Duodenal mucosa (tissue), 2 donors: ENCODE measurements around the gene ZNF106.

Experiments
- H3K27ac ChIP-seq: one replicate; pipeline ENCODE4 v1.7.0; 2013; ENCODE audit warnings: low read depth, low read length
- H3K27me3 ChIP-seq, 2 donors: one replicate each; pipeline ENCODE4 v1.7.0; 2013; ENCODE audit warnings: low read length in 2 of 2, control low read depth in 1 of 2; ENCODE audit not compliant: insufficient read depth in 2 of 2, control insufficient read depth in 1 of 2
- H3K36me3 ChIP-seq, 2 donors: one replicate each; pipeline ENCODE4 v1.7.0; 2013; ENCODE audit warnings: low read length in 2 of 2, control low read depth in 1 of 2; ENCODE audit not compliant: insufficient read depth in 2 of 2, control insufficient read depth in 1 of 2
- H3K4me1 ChIP-seq, 2 donors: one replicate each; pipeline ENCODE4 v1.7.0; 2013; ENCODE audit warnings: low read length in 2 of 2, control low read depth in 1 of 2; ENCODE audit not compliant: insufficient read depth in 2 of 2, control insufficient read depth in 1 of 2
- H3K4me3 ChIP-seq, 2 donors: one replicate each; pipeline ENCODE4 v1.7.0; 2013; ENCODE audit warnings: low read length in 2 of 2, low read depth in 1 of 2
- H3K9ac ChIP-seq, 2 donors: one replicate each; pipeline ENCODE4 v1.7.0; 2013; ENCODE audit warnings: low read length in 2 of 2, low read depth in 1 of 2
- H3K9me3 ChIP-seq, 2 donors: one replicate each; pipeline ENCODE4 v1.7.0; 2013; ENCODE audit warnings: low read length in 2 of 2, control low read depth in 1 of 2; ENCODE audit not compliant: control insufficient read depth in 1 of 2

Gene ZNF106

DNA sequence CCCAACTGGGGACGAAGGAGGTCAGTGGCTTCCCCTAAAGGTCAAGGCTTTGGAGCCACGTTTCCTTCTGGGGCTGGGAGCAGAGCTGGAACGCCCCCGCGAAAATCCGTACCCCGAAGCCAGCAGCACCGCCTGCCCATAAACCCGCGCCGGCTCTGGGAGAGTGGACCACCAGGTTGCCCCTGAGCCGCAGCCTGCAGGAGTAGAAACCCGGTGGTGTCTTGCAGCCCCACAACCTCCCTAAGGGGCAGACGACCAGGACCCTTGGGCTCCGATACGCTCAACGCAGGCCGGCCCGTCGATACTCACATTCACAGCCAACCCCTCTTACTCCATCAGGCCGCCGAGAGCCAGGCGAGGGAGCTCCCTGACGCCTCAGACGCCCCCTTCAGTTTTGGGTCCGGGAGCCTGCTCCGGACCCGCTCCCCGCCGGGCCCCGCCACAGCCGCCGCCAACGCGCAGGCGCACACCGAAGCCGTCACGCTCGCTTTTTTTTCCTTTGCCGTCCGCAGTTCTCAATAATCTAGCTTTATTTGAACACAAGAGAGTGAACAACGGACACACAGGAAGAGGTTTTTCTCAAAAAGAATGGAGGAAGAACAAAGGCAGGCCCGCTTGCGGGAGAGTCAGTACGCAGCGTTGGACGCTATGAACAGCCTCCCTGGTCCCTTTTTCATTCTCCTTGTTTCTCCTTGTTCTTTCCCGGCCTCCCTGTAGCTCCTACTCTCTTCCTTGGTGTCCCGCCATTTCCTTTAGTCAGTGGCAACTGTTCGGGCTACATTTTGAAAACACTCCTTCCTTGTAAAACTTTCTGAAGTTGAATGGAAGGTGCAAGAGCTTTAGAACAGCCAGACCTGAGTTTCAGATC is at the start of gene ZNF106:
Gene ZNF106 (minus strand): TSS at position 471 of the 868 bp plus-strand sequence. CDS start 18,852 bp downstream, outside the sequence.
- H3K9me3 ChIP-seq, result no peaks in the 10 kb centered on the region
- H3K36me3 ChIP-seq, result no peaks in the 10 kb centered on the region
- H3K9ac ChIP-seq, result peak within 1 kb of the TSS; percentile 93 to 97
- peak within 1 kb of the TSS; percentile 76 for H3K27ac ChIP-seq
- H3K4me3 ChIP-seq, result peak within 1 kb of the TSS; percentile 83 to 95
- H3K4me1 ChIP-seq, result peaks cover 6 to 11% of the 10 kb centered on the region in 2 donors
- no peaks in the 10 kb centered on the region for H3K27me3 ChIP-seq

DNA sequence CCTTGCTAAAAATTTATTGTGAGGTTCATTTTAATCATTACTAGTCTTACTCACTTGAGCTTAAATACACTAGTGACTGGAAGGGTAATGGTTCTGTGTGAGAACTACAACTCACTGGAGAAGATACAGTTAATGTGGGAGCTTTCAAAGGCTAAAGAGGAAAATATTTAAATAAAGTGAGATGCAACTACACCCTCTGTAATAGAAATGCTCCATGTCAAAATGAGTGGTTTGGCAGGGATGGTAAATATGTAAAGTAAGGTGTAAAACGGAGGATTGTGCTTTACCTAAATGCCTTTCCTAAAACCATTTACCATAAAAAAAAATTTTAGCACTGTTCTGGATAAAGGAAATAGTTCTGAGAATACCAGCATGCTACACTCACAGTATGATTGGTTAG is 42.3 kb upstream of the ZNF106 start:
- Histone ChIP-seq H3K27ac (no peak overlapping the region), H3K36me3 (peaks cover 17 to 52% of the 10 kb centered on the region in 2 donors)

DNA sequence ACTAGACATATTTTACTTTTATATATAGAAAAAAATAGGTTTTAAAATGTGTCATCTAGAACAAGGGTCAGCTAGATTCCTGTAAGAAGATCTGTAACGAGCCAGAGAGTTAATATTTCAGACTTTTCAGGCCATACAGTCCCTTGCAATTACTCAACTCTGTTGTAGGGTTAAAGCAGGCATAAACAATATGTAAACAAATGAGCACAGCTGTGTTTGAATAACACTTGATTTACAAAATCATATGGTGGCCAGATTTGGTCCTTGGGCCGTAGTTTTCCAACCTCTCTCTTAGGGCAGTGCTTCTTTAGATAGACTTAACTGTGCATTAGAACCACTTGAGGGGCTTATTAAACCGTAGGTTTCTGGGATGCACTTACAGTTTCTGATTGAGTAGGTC is 38.0 kb upstream of the ZNF106 start:
- Histone ChIP-seq H3K9ac (no peak overlapping the region), H3K4me3 (no peak overlapping the region), H3K4me1 (no peaks in the 10 kb centered on the region), H3K36me3 (peaks cover 13 to 54% of the 10 kb centered on the region in 2 donors), H3K27ac (no peak overlapping the region), H3K27me3 (no peaks in the 10 kb centered on the region), H3K9me3 (no peaks in the 10 kb centered on the region)

More for the DNA sequence above, 42.3 kb upstream of the ZNF106 start:
- Histone ChIP-seq H3K4me1 (no peaks in the 10 kb centered on the region), H3K9ac (no peak overlapping the region), H3K4me3 (no peak overlapping the region), H3K9me3 (no peaks in the 10 kb centered on the region), H3K27me3 (no peaks in the 10 kb centered on the region)

DNA sequence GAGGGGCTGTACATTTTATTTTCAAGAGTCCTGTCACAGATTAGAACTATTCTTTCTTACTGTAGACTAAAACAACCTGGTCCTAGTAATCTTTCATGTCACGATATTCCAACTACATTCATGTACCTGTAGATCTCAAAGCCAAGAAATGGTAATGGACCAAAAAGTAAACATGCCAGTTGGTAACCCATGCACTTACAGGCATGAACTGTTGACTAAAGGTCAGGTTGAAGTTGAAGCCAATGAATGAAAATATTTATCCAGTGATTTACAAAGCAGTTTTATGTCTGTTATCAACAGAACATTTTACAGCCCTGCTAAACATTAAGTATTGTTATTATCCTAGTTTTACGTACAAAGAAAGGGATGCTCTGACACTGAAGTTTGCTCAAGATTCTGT is 32.4 kb upstream of the ZNF106 start:
- no peak overlapping the region for H3K4me3 ChIP-seq
- H3K9ac ChIP-seq, result no peak overlapping the region
- peaks cover 5 to 21% of the 10 kb centered on the region in 2 donors for H3K36me3 ChIP-seq
- peaks cover 2 to 6% of the 10 kb centered on the region in 2 donors for H3K4me1 ChIP-seq
- H3K27me3 ChIP-seq, result no peaks in the 10 kb centered on the region
- no peak overlapping the region for H3K27ac ChIP-seq
- H3K9me3 ChIP-seq, result no peaks in the 10 kb centered on the region

DNA sequence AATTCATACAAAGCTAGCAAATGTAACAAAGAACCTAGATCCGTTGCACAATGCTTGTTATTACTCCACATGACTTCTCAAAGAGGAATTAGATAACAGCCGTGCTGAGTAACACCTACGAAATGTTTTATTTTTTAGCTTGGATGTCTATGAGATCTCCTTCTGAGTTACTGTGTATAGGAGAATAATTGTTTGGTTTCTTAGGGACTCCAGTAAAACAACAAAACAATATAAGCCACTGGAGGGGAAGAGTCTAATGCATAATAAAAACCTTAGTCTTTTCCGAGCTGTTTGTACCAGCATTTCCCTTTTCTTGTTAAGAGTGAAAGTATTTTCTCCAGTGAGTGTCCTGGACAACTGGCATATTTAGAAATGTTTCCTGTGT is 20.1 kb upstream of the ZNF106 start:
- Histone ChIP-seq H3K27me3 (no peaks in the 10 kb centered on the region), H3K9me3 (no peaks in the 10 kb centered on the region), H3K36me3 (peaks cover 15 to 17% of the 10 kb centered on the region in 2 donors), H3K27ac (no peak overlapping the region), H3K4me3 (no peak overlapping the region), H3K4me1 (no peaks in the 10 kb centered on the region), H3K9ac (no peak overlapping the region)

DNA sequence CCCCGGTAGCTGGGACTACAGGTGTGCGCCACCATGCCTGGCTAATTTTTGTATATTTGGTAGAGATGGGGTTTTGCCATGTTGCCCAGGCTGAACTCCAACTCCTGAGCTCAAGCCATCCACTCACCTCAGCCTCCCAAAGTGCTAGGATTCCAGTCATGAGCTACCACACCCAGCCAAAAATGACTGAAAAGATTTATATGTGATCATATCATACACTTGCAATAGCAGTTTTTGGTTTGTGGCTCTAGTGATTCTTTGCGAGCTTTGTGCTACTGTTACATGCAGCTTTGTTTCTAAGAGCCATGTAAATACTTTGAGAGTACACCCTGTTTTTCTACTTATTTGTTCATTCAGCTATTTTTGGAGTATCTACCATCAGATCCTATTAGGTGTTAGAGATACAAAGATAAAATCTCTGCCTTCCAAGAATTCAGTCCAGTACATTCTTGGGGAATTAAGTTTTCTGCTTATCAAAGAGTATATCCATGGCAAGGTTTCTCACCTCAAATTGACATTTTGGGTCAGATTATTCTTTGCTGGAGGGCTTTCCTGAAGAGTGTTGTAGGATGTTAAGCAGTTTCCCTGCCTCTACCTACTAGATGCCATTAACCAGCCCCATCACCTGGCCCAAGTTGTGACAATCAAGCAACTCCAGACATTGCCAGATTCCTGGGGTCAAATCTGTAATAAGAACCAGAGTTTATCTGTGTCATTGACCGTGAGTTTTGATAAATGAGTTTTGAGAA is 19.5 kb upstream of the ZNF106 start:
- Histone ChIP-seq H3K4me3 (no peak overlapping the region), H3K27ac (no peak overlapping the region), H3K27me3 (no peaks in the 10 kb centered on the region), H3K4me1 (no peaks in the 10 kb centered on the region), H3K9ac (no peak overlapping the region), H3K9me3 (no peaks in the 10 kb centered on the region), H3K36me3 (peaks cover 12% of the 10 kb centered on the region in 2 donors)

DNA sequence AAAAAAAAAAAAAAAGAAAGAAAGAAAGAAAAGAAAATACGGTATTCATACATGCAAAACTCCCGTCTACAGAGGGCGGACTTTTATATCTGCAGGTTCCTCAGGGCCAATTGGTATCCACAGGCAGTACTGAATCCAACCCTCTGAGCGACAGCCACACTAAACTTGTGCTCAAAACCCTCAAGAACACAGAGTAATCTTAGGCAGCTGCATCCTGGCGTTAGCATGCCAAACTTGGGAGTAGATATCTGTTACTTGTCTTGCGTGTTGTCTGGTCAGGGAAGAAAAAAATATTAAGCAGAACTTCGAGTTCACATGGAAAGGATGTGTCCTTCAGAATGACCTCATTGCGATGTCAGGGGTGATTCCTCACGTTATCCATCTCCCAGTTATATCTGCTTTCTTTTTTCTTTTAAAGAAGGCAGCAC is 17.3 kb upstream of the ZNF106 start:
- H3K36me3 ChIP-seq, result peaks cover 3% of the 10 kb centered on the region in 2 donors
- no peak overlapping the region for H3K4me3 ChIP-seq
- H3K4me1 ChIP-seq, result peaks cover 4 to 5% of the 10 kb centered on the region in 2 donors
- no peak overlapping the region for H3K9ac ChIP-seq
- H3K27ac ChIP-seq, result no peak overlapping the region
- H3K27me3 ChIP-seq, result no peaks in the 10 kb centered on the region
- no peaks in the 10 kb centered on the region for H3K9me3 ChIP-seq

DNA sequence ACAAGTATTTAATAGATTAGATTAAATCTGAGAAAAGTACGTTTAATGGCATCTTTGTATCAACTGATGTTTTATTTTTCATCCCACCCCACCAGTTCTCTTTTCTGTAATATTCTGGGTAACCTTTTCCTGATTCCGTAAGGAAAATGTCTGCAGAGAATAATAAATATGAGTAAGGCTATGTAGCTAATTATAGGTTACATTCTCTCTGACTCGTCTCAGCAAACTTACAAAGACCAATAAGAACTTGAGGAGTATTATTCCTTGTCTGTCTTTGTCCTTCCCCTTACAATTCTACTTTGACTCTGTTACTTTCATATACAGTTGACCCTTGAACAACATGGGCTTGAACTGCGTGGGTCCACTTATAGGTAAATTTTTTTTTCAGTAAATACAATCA is 16.6 kb upstream of the ZNF106 start:
- Histone ChIP-seq H3K27me3 (no peaks in the 10 kb centered on the region), H3K27ac (no peak overlapping the region), H3K4me3 (no peak overlapping the region), H3K9me3 (no peaks in the 10 kb centered on the region), H3K4me1 (peaks cover 4 to 8% of the 10 kb centered on the region in 2 donors), H3K9ac (no peak overlapping the region), H3K36me3 (peaks cover 0 to 3% of the 10 kb centered on the region in 2 donors)

DNA sequence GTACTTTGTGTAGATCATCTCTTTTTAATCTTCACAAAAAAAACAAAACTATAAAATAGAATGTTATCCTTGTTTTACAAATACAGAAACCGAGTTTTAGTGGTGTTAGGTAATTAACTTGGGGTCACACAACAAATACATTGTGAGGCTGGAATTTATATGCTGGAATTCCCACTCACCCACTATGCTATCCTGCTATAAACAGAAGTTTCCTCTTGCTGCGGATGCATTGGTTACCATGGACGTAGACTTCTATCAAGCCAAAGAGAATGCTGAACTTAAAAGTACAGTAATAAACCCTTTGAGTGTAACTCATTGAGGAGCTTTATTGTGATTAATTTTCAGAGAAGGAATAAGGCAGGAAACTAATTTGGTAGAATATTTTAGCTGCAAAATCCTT is 13.7 kb upstream of the ZNF106 start:
- Histone ChIP-seq H3K4me1 (peaks cover 4 to 18% of the 10 kb centered on the region in 2 donors), H3K36me3 (no peaks in the 10 kb centered on the region), H3K9me3 (no peaks in the 10 kb centered on the region), H3K27ac (no peak overlapping the region), H3K27me3 (no peaks in the 10 kb centered on the region), H3K9ac (no peak overlapping the region), H3K4me3 (no peak overlapping the region)

DNA sequence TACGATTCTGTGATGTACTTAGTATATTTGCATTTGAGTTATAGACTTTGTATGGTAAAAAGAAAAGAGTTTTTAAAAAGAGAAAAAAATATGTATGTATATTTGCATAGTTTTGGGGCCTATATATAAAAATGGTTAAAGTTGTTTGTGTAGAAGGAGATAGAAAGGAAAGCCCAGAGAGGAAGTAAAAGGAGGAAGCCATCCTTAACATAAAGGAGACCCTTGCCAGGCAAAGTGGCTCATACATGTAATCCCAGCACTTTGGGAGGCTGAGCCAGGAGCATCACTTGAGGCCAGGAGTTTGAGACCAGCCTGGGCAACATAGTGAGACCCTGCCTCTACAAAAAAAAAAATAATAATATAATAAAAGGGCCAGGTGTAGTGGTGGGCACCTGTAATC is 12.9 kb upstream of the ZNF106 start:
- Histone ChIP-seq H3K9me3 (no peaks in the 10 kb centered on the region), H3K9ac (no peak overlapping the region), H3K27me3 (no peaks in the 10 kb centered on the region), H3K36me3 (no peaks in the 10 kb centered on the region), H3K4me3 (no peak overlapping the region), H3K27ac (no peak overlapping the region), H3K4me1 (peaks cover 11 to 21% of the 10 kb centered on the region in 2 donors)
